Measurements from ENCODE around the gene KCNMA1. TPM values are rescaled to one million over a fixed set of nuclear protein-coding genes. Genes with fewer than 3 reads are reported as not detected.
"Not testable (repeated sequence)": the region's sequence is repeated elsewhere in the genome, so short reads cannot be mapped to it uniquely, and the experiment has no call there.

KCNMA1 gene
- total RNA-seq, 1 donor from 2014 or later, result not detected

DNA sequence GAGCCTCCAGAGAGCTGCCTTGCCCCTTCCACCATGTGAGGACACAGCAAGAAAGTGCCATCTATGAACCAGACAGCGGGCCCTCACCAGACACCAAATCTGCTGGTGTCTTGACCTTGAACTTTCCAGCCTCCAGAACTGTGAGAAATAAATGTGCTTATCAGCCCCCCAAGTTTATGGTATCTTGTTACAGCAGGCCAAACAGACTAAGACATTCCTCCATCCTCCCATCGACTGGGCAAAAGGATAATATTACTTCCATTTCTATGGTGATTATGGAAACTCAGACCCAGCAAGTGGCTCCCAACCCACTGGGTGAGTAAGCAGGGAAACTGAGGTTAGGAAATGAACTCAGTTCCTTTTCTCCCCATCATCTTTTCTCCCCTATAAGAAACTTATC, 288.4 kb downstream of the KCNMA1 start:
- no peak for DNase-seq (ENCODE audit: low read depth in 2 of 2)

DNA sequence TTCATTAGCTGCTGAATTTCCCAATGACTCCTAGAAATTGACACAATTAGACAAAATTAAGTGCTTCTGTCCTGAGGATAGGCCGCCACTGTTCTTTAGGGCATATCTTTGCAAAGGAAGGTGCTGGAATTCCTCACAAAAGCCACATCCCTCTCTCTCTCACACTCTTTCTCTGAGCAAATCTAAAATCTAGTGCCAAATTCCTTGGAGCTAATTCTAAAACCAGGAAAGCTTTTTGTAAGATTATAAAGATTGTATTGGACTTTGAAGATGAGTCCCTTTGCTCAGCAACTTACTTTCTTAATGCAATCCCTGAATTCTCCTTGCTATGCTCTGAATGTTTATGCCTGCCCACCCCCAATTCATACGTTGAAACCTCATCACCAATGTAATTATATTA, 288.9 kb downstream of the KCNMA1 start:
- no peak for DNase-seq (ENCODE audit: low read depth in 2 of 2)

DNA sequence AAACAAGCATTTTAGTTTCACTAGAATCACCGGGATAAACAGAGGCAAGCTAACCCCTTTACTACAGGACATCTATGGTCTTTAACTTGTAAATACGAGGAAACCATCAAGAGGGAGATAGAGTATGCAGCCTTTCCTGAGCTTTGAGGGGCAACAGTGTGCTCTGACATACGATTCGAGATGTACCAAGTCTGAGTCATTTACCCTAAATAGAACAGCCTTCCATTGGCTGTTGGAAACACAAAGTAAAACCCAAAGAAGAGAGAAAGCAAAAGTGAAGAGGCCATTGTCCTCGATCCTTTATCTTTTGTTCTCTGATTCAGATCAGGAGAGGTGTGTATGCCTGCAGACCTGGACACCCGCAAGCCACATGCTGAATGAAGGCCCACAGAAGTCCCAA, 289.5 kb downstream of the KCNMA1 start:
- DNase-seq (ENCODE audit: low read depth in 2 of 2), result peak in 1 of 2 donors; percentile 49

DNA sequence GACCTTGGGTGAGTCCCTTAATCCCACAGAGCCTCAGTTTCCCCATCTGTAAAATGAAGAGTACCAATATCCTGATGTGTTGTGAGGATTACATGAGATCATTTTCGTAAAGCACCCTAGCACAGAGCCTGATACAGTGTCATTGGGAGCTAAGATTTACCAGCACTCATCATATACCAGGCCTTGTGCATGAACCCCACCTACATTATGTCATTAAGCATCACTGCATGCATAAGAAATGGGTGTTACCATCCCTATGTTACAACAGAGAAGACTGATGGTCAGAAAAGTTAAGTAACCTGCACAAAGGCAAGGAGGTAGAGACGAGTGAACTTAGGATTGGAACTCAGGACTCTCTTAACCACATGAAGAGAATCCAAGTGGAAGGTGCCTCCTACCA, 290.6 kb downstream of the KCNMA1 start:
- no peak for DNase-seq (ENCODE audit: low read depth in 2 of 2)

DNA sequence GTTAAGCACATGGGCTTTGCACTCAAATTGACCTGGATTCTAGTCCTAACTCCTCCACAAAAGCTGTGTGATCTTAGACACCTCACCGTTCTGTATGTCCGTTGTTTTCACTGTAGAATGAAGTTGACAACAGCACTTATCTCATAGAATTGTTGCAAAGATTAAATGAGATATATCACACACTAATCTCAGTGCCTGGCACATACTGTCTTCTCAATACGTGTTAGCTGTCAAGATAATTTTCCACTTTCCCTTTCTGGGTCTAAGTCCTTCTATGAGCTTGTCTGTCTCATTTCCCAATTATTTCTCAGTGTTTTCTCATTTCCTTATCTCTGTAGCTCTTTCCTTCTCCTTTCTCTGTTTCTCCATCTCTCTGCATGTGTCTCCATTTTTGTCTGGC, 296.6 kb downstream of the KCNMA1 start:
- no peak for DNase-seq (ENCODE audit: low read depth in 2 of 2)

DNA sequence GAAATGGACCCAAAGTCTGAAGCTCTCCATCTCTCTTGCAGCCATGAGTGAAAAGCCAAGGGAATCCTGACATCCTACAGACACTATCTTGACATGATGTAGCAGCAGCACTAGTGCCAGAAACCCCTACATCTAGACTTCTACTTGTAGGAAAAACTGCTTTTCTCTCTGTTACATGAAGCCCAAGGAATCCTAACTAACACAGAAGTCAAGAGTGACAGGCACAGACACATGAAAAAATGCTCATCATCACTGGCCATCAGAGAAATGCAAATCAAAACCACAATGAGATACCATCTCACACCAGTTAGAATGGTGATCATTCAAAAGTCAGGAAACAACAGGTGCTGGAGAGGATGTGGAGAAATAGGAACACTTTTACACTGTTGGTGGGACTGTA, 297.7 kb downstream of the KCNMA1 start:
- not testable (repeated sequence) for DNase-seq (ENCODE audit: low read depth in 2 of 2)

DNA sequence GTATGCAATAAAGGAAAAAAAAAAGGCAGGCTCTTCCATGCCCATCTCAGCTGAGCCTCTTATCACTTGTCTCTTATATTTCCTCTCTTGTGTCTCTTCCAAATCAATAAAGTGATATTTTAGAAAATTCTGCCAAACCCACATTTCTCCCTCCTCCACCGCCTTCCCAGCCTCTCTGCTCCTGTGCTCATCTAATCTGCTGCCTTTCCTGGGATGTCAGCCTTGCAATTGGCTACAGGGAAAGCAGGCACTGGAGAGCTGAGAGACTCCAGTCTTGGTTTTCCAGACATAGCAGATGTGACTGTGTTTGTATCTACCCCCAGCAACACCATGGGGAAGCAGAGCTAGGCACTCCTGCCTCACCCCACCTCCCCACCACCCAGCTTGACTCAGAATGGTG, 298.4 kb downstream of the KCNMA1 start:
- DNase-seq (ENCODE audit: low read depth in 2 of 2), result no peak

DNA sequence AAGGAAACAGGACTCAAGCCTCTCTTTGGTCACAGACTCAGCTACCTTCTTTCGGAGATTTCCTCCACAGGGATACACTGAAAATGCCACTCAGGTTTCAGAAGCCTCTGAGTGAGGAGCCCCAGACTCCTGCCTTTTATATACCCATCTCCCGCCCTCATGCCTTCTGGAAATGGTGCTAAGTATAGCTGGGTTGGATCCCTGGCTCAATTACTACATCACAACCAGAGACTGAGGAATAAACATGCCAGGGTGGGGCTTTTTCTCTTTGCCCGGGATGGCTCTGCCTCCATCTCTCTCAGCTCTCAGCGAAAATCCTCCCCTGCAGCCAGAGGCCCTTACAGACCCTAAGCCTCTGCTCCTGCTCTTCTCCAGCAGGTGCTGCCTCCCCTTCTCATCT, 299.5 kb downstream of the KCNMA1 start:
- no peak for DNase-seq (ENCODE audit: low read depth in 2 of 2)

DNA sequence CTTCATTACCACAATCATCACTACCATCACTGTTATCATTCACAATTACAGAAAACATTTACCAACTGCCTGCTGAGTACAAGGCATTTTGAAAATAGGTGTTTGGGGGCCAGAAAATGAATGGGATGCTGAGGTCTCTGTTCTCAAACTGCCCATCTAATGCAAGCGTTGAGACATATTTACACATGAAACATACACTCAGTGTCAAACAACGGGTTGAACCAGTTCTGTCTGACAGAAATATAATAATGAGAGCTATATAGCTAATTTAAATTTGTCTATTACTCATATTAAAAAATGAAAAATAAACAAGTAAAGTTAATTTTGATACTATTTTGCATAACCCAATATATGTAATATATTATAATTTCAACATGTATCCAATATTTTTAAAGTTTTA, 303.1 kb downstream of the KCNMA1 start:
- no peak for DNase-seq (ENCODE audit: low read depth in 2 of 2)

DNA sequence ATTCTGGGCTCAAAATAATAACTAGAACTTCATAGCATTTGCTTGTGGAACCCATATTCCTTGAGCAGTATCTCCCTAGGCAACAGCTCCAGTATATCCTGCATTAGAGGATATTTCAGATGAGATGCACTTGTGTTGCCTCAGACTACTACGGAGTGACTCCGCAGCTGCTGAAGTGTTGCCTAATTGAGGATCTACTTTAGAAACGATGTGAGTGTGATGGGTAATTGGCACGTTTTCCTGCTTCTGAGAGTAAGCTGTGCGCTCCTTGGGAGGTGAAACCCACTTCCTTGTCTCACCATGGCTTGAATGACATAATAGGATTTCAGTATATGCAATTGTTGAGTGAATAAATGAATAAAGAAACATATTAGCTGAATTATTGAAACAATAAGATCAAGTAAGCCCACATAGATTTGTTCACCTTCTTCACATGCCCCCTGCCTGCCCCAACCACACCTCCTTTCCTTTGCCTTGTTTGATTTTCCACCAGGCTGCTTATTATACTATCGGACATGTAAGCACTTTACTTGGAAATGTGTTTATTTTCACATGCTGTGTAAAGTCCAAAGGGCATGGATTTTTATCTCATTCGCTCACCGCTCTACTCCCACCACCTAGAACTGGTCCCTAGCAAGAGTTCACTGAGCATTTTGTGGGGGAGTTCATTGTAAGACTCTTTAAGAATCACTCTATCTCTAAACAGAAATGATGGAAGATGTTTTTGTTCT, 303.8 kb downstream of the KCNMA1 start:
- DNase-seq (ENCODE audit: low read depth in 2 of 2), result peak in 1 of 2 donors; percentile 44

DNA sequence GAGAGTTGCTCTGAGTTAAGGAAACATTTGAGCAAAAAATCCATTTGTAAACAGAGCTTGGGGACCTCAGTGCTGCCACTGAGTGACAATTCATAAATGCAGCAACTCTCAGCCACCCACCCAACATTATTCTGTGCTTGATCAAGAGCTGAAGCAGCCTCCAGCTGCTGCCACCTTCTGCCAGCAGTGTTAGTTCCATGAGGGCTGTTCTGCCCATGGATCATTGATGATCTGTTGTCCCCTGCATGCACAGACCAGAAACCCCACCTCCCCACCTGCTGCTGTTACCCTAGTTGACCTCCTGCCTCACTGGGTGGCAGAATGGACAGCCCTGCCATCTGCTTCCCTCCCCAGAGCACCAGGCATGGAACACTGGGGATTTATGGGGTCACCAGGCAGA, 305.4 kb downstream of the KCNMA1 start:
- DNase-seq (ENCODE audit: low read depth in 2 of 2), result no peak

DNA sequence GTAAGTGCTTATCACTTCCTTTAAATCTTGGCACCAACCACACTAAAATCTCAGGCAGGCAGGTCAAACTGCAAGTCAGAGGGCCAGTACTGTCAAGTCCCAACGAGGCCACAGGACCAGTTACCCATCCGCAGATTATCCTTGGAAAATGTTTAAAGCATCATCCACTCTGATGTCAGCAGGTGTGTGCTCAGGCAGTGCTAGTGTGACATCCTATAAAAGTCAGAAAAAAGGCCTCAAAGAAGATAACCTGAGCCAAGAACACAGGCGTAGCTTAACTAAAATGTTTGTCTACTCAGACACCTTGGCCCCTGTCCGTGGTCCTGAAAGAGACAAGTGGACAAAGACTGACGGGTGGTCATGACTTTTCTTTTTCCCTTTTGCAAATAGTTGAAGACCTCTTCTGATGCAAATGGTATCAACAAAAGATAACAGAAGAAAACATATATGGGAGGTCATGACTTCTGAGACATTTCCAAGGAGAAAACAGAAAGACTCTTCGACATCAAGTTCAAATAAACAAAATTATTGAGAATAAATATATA, 309.3 kb downstream of the KCNMA1 start:
- DNase-seq (ENCODE audit: low read depth in 2 of 2), result peak; percentile 48 to 56

DNA sequence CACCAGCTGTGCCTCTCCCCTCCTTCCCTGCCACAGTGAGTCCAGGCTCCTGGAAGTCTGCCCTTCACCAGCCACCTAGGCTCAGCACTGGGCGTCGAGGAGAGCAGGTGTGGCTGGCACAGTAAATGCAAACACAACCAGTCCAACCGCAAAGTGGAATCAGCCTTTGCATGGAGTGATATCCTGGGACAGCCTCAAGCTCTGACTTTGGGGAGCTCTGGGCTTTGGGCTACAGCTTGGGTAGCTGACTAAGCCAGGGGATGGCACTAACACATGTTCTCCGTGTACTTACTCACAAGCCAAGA, 312.4 kb downstream of the KCNMA1 start:
- no peak for DNase-seq (ENCODE audit: low read depth in 2 of 2)

DNA sequence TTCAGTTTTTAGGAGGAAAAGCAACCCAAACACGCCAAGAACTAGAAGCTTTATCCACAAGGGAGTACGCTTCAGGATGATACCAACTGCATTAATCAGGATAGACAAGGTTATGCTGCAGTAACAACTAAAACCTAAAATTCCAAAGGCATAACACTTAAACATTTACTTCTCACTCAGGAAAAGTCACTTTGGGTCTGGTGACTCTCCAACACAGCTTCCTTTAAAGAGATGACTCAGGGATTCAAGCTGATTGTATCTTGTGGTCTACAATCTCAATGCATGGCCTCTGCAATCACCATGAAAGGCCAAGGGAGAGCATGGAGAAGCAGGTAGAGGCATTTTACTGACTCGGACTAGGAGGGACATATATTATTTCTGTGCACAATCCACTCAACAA, 315.8 kb downstream of the KCNMA1 start:
- DNase-seq (ENCODE audit: low read depth in 2 of 2), result peak in 1 of 2 donors; percentile 26

DNA sequence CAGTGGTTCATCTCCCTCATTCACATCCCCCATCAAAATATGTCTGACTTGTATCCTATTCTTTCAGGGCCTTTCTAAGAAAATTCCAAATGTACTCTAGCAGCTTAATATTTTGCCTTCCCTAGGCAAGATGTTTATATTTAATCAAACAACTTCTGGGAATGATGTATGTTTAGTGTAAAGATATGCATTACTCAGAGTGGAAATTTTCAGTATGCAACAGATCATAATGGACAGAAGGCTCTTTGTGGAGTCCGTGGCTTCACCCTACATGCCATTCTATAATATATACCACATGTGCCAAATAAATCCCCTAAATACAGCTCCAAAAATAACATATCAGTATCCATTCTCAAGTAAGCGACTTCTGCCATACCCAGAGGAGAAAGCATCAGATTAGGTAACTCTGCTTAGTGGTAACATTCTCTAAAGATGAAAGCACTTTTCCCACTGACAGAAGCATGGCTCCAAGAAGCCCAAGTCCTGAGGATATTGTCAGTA, 316.6 kb downstream of the KCNMA1 start:
- DNase-seq (ENCODE audit: low read depth in 2 of 2), result no peak

DNA sequence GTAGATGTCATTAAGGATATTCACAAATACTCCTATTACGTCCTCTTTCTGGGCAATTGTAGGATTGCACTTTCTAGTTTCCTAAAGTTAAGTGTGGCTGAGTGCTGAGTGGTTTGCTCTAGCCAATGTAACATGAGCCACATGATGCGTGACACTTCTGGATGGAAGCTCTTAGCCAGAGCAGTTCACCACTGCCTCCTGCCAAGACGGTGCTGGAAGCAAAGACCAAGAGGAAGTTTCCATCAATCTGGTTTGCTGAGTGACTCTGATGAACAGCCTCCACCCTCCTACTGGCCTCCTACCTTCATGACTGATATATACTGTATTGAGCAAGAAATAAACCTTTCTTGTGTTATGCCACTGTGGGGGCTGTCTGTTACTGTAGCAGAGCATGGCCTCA, 318.1 kb downstream of the KCNMA1 start:
- no peak for DNase-seq (ENCODE audit: low read depth in 2 of 2)

DNA sequence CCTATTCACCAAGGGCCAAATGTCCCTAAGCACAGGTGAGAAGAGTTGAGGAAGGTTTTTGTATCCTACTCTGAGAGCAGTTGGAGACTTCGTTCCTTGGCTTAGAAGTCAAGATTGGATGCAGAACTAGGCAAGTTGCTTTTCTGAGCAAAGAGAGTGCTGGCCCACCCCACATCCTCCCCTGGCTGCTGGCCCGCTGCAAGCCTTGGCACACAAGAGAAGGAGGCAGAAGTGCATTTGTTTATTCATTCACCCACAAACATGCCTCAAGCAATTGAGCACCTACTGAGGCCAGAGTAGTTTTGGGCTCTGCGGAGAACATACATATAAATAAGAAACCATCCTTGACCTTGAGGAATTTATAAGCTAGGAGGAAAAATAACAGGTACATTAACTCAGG, 318.9 kb downstream of the KCNMA1 start:
- no peak for DNase-seq (ENCODE audit: low read depth in 2 of 2)

DNA sequence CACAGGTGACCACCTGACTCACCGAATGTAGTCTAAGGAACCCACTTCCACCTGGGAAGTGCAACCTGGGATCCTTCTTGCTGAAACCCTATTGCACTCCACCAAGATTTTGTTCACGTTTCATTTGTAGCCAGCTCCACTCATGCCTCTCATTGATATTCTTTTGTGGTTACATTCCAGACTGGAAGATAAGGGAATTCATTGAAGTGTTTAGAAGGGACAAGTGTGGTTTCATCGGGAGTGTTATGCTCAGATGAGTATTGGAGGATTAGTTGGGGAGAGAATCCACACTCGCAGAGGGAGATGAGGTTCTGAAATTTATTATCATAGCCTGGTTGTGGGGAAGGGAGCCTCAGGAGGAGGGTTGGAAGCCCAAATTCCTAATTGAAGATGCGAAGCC, 320.4 kb downstream of the KCNMA1 start:
- DNase-seq (ENCODE audit: low read depth in 2 of 2), result no peak

DNA sequence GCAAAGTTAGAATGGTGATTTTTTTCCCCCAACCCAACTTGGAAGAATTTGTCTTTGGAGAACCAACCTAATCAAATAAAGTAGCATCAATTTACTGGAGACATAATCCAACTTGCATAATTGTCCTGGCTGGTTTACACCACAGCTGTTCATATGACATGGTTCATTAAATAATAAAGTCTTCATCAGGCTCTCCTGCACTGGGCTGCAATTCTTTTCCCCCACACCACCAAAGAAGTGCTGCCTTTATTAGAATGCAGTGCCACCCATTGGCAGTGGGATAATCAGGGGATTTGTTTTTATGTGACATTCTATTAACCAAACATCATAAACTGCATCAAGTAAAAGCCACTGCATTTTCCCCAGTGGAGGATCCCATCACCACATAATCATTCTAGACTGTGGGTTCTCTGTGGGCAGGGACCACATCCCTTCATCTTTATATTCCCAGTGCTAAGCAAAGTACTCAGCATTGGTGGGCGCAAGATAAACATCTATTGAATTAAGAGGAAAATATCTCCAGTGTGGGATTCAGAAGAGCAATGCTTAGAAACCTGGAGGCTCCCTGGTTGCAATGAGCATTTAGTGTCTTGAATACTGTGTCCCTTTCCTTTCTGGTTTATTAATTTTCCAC, 322.0 kb downstream of the KCNMA1 start:
- no peak for DNase-seq (ENCODE audit: low read depth in 2 of 2)

DNA sequence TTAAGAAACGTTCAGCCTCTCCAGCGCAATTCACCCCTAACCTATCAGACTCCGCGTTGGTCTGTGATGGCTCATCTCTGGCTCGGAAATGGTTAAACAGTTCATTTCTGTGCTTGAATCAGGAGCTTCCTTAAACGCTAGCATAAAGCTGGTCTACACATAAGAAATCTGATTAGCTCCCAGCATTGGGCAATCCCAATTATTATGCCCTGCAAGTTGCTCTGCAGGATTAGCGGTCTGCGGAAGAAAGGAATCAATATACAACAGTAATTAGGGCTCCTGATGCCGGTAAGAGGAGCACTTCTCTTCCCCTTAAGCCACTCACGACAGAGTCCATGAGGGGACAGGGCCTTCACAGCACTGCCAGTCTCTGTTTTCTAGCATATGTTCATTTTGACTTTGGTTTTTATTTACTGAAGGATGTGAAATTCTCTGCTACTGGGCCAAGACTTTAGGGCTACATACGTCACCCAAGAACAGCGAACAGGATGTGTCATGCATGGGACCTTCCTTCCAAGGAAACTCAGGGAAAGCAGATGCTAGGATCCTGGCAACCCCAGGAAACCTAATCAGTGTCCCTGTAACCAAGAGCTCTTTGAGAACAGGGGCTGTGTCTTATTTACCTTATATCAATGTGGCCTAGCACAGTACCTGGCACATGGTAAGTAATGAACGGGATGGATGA, 324.4 kb downstream of the KCNMA1 start:
- DNase-seq (ENCODE audit: low read depth in 2 of 2), result peak in 1 of 2 donors; percentile 75

DNA sequence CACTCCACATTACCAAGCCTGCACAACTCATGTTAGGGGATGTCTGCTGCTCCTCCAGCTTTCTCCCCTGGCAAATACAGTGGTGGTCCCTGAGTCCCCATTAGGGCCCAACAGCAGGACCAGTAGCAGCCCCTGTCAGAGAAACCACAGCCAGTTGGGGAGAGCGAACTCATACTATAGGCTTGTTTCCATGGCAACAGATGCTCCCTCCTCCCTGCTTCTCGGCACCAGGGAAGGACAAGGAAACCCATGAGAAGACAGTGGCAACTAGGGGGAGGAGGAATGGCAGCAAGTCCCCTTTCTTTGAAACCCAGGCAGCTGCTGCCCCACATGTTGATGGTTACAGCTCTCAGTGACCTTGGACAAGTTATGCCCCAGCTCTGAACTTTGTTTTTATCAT, 326.4 kb downstream of the KCNMA1 start:
- DNase-seq (ENCODE audit: low read depth in 2 of 2), result no peak

DNA sequence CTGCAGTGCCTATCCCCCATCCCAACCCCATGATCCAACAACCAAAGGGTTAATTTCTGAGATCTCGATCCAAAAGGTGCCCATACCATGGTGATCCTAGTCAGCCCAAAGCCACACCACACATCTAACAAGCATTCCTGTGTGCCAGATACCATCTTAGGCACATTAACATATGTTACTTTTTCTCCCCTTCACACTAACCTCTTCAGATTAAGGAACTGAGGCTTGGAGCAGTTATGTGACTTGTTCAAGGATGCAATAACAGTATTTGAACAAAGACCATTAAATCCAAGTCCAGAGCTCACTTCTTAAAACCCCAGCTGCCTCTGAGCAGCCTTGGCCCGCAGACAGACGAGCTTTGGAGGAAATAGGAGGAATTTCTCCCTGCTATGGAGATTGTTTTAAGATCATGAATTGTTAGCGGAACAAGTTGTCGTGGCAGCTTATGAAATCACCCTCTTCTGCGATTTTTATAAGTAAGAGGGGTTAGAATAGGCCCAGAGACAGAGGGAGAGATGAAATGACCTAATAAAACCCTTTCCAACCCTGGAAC, 327.2 kb downstream of the KCNMA1 start:
- DNase-seq (ENCODE audit: low read depth in 2 of 2), result no peak

All from lung microvascular endothelial cell (primary cell).